Spleen (tissue), 7 donors: ENCODE measurements around the gene RGS8.

Experiments
- POLR2A ChIP-seq, 3 donors: fragments of 450-650 bp; IDR thresholded peaks; one replicate each; pipeline ENCODE4 v1.5.1; 2017; ENCODE audit warnings: antibody characterized with exemption in 3 of 3, mild to moderate bottlenecking in 1 of 3
- POLR2AphosphoS5 ChIP-seq, 3 donors: sonication (generic); formaldehyde crosslinking; IDR thresholded peaks; one replicate each; pipeline ENCODE4 v1.5.1; 2017; ENCODE audit warnings: antibody characterized with exemption in 3 of 3
- TF ChIP-seq, protein P1 (sequence below), 11 experiments: fragments of 200-600 bp in 7 of 11; fragments of 450-650 bp in 4 of 11; sonication (generic) in 4 of 11; IDR thresholded peaks in 8 of 11; conservative IDR thresholded peaks in 3 of 11; 1 replicate in 7 of 11; 2 replicates in 4 of 11; pipeline versions ENCODE4 v1.4.0 to v1.8.0; 2016 to 2021; ENCODE audit warnings: antibody characterized with exemption in 11 of 11, inconsistent platforms in 4 of 11, mild to moderate bottlenecking in 1 of 11
- donor health status: DM: no; HTN: no; CAD: no; lungs with moderate emphysema.
- donor health status: DM: no; HTN: no; CAD: no.
- donor health status: DM: no; HTN: no; CAD: no.

DNA sequence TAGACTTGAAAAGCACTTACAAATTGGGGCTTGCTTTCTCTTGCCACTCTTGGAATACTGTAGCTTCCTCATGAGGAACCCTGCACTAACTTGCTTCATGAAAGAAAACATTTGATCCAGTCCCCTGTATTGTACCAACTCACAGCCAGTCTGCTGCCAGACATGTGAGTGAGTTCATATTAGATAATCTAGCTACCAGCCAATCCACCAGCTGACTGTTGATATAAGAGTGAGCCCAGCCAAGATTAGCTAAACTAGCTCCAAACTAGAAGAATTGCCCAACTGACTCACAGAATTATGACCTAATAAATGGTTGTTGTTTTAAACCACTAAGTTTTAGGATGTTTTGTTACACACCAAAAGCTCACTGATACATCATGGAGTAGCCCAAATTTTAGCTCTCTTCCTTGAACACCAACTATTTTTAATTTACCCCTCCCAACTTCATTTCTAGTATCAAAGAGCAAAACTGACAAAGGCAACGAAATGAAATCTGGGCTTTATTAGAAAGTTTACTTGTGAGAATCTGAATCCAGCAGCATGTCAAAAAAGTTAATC lies 6.6 kb upstream of the RGS8 start:
- TF ChIP-seq, protein P1, sequence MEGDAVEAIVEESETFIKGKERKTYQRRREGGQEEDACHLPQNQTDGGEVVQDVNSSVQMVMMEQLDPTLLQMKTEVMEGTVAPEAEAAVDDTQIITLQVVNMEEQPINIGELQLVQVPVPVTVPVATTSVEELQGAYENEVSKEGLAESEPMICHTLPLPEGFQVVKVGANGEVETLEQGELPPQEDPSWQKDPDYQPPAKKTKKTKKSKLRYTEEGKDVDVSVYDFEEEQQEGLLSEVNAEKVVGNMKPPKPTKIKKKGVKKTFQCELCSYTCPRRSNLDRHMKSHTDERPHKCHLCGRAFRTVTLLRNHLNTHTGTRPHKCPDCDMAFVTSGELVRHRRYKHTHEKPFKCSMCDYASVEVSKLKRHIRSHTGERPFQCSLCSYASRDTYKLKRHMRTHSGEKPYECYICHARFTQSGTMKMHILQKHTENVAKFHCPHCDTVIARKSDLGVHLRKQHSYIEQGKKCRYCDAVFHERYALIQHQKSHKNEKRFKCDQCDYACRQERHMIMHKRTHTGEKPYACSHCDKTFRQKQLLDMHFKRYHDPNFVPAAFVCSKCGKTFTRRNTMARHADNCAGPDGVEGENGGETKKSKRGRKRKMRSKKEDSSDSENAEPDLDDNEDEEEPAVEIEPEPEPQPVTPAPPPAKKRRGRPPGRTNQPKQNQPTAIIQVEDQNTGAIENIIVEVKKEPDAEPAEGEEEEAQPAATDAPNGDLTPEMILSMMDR (IDR thresholded peaks at IDR 0.05 in 8 of 11, conservative IDR thresholded peaks at IDR 0.05 in 3 of 11), result no peak
- TF ChIP-seq POLR2A (IDR thresholded peaks at IDR 0.05) (no peak), POLR2AphosphoS5 (IDR thresholded peaks at IDR 0.05) (no peak)
